ENCODE measurements around the gene EVA1C.

Gene EVA1C

GRCh38 chr21:32494934-32495709, 82.6 kb downstream of the EVA1C start:
- TF ChIP-seq POLR2AphosphoS5 (IDR thresholded peaks at IDR 0.05; ENCODE audit: low read depth, low read length) (no peak), SIN3A (IDR thresholded peaks at IDR 0.05; ENCODE audit: borderline replicate concordance, insufficient read depth, low read length) (peak; percentile 77; the same call in 1 of the 2 replicates)

GRCh38 chr21:32496568-32496967, 84.1 kb downstream of the EVA1C start:
- TF ChIP-seq FOXP2 (optimal IDR thresholded peaks at IDR 0.05; ENCODE audit: borderline replicate concordance, extremely low read depth, extremely low read length, insufficient read depth) (no peak), POLR2AphosphoS5 (IDR thresholded peaks at IDR 0.05; ENCODE audit: low read depth, low read length) (no peak), TAF1 (IDR thresholded peaks at IDR 0.05; ENCODE audit: borderline replicate concordance, insufficient read depth, low read length) (no peak), SIN3A (IDR thresholded peaks at IDR 0.05; ENCODE audit: borderline replicate concordance, insufficient read depth, low read length) (no peak)

DNA sequence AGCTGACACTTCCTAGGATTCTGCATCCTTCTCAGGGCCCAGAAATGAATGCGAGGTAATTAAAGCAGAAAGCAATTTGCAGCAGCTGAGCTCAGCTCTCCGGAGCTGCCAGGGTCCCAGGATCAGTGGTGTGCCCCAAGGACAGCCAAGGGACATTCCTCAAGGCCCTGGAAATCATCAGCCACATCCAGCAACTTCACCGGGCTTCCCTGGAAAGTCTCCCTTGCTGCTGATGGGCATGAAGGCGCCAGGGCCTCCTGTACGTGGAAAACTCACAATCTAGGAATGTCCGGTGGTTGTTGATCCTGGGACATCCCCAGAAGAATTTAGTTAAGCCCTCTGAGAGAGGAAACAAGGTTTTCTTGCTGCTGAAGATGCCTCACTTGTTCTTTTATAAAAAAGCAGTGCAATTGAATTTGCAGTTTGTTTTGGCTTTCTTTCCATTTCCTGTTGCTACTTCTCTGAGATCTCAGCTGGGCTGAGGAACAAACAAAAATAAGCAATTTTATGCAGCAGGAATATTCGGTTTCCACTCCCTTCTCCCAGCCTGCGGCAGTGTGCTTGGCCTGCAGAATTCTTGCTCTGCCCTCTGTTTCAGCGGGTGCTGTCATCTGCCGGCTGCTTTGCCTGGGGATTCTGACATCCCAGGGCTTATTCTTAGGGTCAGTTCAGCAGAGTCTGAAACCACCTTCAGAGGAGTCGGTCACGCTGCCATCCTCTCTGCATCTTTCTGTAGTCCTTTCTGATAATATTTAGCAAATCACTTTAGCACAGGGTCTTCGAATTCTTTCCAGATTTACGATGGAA, 86.9 kb downstream of the EVA1C start:
- TF ChIP-seq FOXP2 (optimal IDR thresholded peaks at IDR 0.05; ENCODE audit: borderline replicate concordance, extremely low read depth, extremely low read length, insufficient read depth) (no peak), REST (IDR thresholded peaks at IDR 0.05; ENCODE audit: insufficient read depth in 1 of 2, low read depth in 2 of 2, low read length in 2 of 2) (no peak), SIN3A (IDR thresholded peaks at IDR 0.05; ENCODE audit: borderline replicate concordance, insufficient read depth, low read length) (no peak), POLR2AphosphoS5 (IDR thresholded peaks at IDR 0.05; ENCODE audit: low read depth, low read length) (no peak), TAF1 (IDR thresholded peaks at IDR 0.05; ENCODE audit: borderline replicate concordance, insufficient read depth, low read length) (no peak)

- peak; percentile 80 to 91 for TF ChIP-seq REST (IDR thresholded peaks at IDR 0.05; ENCODE audit: insufficient read depth in 1 of 2, low read depth in 2 of 2, low read length in 2 of 2)
Observed at GRCh38 chr21:32505767-32506166, 93.3 kb downstream of the EVA1C start.

GRCh38 chr21:32507342-32507919, 94.9 kb downstream of the EVA1C start:
- no peak for TF ChIP-seq TAF1 (IDR thresholded peaks at IDR 0.05; ENCODE audit: borderline replicate concordance, insufficient read depth, low read length)
- no peak for TF ChIP-seq POLR2AphosphoS5 (IDR thresholded peaks at IDR 0.05; ENCODE audit: low read depth, low read length)
- TF ChIP-seq FOXP2 (optimal IDR thresholded peaks at IDR 0.05; ENCODE audit: borderline replicate concordance, extremely low read depth, extremely low read length, insufficient read depth) = no peak
- no peak for TF ChIP-seq SIN3A (IDR thresholded peaks at IDR 0.05; ENCODE audit: borderline replicate concordance, insufficient read depth, low read length)
- no peak for TF ChIP-seq REST (IDR thresholded peaks at IDR 0.05; ENCODE audit: insufficient read depth in 1 of 2, low read depth in 2 of 2, low read length in 2 of 2)

- TF ChIP-seq TAF1 (IDR thresholded peaks at IDR 0.05; ENCODE audit: borderline replicate concordance, insufficient read depth, low read length) = no peak
- TF ChIP-seq FOXP2 (optimal IDR thresholded peaks at IDR 0.05; ENCODE audit: borderline replicate concordance, extremely low read depth, extremely low read length, insufficient read depth) = no peak
- TF ChIP-seq POLR2AphosphoS5 (IDR thresholded peaks at IDR 0.05; ENCODE audit: low read depth, low read length) = no peak
- no peak for TF ChIP-seq REST (IDR thresholded peaks at IDR 0.05; ENCODE audit: insufficient read depth in 1 of 2, low read depth in 2 of 2, low read length in 2 of 2)
- TF ChIP-seq SIN3A (IDR thresholded peaks at IDR 0.05; ENCODE audit: borderline replicate concordance, insufficient read depth, low read length) = no peak
Observed at GRCh38 chr21:32508558-32508957, 96.1 kb downstream of the EVA1C start.

Data from PFSK-1 (cell line).